OCI-LY7 (cell line): Measurements from ENCODE around the gene RXRG.

Experiments
- CTCF ChIP-seq: fragments of 200-600 bp; sonication (generic); conservative IDR thresholded peaks from 2 replicates; pipeline ENCODE4 v1.5.1; 2014; ENCODE audit warnings: mild to moderate bottlenecking, antibody characterized with exemption, low read length, moderate library complexity, mixed read lengths
- EZH2phosphoT487 ChIP-seq: fragments of 200-600 bp; sonication (generic); IDR thresholded peaks from 2 replicates; pipeline ENCODE4 v1.6.1; 2018; ENCODE audit warnings: low read depth, borderline replicate concordance, mild to moderate bottlenecking, mixed run types, antibody characterized with exemption, low read length, moderate library complexity, mixed read lengths

- TF ChIP-seq EZH2phosphoT487 (no peak), CTCF (no peak)
Observed at GRCh38 chr1:165431079-165431478, 13.8 kb downstream of the RXRG start.
